GM18909 (cell line): ENCODE results near the gene MACROD1.
"Not testable (repeated sequence)": the region's sequence is repeated elsewhere in the genome, so short reads cannot be mapped to it uniquely, and the experiment has no call there.

Experiments used
- ATAC-seq: cut with Tn5 transposase; IDR thresholded peaks from one replicate; pipeline ENCODE4 v1.9.1; 2021; ENCODE audit warnings: mild to moderate bottlenecking; ENCODE audit not compliant: unreplicated experiment, poor library complexity

Gene MACROD1

GRCh38 chr11:63986932-63987513 lies 178.9 kb downstream of the MACROD1 start:
- no peak for ATAC-seq

DNA sequence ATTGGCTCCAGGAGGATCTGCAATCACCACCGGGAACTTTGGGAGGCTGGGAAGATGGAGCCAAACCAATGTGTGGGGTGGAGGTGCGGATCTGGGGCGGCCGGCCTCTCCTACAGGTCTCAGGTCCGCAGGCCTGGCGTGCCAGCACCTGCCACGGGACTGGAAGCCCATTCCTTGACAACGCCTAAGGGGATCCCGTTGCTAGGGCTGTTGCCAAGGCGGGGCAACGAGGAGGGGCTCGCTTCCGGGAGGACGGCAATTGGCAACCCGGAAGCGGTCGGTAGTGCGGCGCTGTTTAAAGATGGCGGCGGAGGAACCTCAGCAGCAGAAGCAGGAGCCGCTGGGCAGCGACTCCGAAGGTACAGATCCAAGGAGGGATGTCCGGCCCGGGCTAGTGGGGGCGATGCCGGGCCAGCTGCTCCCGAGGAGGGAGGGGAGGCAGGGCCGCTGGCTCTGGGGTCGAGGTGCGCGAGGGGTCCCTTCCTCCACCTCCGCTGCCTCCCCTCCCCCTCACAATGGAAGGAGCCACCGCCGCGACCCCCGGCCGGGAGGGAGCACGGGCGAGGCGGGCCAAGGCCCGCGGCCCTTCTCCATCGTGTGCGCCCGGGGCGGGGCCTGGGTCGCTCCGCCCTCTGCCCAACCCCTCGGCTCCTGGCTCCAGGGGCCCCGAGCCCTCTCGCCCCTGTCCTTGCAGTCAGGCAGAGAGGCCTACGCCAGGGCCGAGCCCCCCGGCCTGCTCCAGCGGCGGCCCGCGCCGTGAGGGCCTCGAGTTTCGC lies 179.6 kb downstream of the MACROD1 start, which contains the start of gene OTUB1:
Gene OTUB1 (plus strand): TSS at position 283 of the 776 bp plus-strand sequence. CDS start 19 bp downstream, at position 302.
- ATAC-seq, result peak; percentile 81

GRCh38 chr11:63985812-63986155 lies 180.1 kb downstream of the MACROD1 start:
- ATAC-seq, result no peak

GRCh38 chr11:63979426-63979825 lies 186.5 kb downstream of the MACROD1 start:
- ATAC-seq, result no peak

- no peak for ATAC-seq
These were observed 187.2 kb downstream of the MACROD1 start for GRCh38 chr11:63978551-63979239.

- peak; percentile 96 for ATAC-seq
These were observed 191.4 kb downstream of the MACROD1 start, which contains the start of gene COX8A for GRCh38 chr11:63974259-63975143. Gene COX8A, plus strand, starts transcription at chr11:63974620. Its CDS starts 61 bp downstream, at chr11:63974681.

DNA sequence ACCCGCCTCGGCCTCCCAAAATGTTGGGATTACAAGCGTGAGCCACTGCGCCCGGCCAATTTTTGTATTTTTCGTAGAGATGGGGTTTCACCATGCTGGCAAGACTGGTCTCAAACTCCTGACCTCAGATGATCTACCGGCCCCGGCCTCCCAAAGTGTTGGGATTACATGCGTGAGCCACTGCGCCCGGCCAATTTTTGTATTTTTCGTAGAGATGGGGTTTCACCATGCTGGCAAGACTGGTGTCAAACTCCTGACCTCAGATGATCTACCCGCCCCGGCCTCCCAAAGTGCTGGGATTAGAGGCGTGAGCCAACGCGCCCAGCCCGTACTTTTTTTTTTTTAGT lies 192.0 kb downstream of the MACROD1 start:
- not testable (repeated sequence) for ATAC-seq

DNA sequence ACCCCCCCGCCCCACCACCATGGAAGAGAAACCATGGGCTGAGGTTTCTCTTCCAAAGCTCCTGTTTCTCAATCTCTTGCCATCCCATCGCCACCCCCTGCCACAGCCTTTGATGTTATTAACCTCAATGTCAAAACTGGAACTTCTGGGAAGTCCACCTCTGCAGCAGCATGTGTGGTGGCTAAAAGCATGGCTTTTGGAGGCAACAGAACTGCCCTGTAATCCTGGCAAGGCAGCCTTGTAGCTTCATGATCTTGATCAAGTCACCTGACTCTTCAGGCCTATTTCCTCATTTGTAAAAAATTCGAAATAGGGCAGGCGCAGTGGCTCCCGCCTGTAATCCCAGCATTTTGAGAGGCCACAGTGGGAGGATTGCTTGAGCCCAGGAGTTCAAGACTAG lies 195.0 kb downstream of the MACROD1 start:
- ATAC-seq, result no peak

GRCh38 chr11:63969461-63969860 lies 196.5 kb downstream of the MACROD1 start:
- ATAC-seq, result no peak

DNA sequence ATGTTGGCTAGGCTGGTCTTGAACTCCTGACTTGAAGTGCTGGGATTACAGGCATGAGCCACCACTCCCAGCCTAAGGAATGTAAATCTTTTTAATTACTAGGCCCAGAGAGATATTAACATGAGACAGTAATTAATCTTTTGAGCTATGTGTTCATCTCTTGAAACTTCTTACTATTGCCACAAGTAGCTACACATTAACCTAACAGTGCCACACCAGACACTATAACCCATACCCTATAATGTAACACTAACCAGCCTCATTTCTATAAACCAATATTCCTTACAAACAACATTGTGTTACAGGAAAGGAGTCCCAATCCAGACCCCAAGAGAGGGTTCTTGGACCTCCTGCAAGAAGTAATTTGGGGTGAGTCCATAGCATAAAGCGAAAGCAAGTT lies 199.5 kb downstream of the MACROD1 start:
- no peak for ATAC-seq

GRCh38 chr11:63963895-63964294 lies 202.0 kb downstream of the MACROD1 start:
- ATAC-seq, result not testable (repeated sequence)

- ATAC-seq, result no peak
These were observed 204.1 kb downstream of the MACROD1 start for GRCh38 chr11:63961608-63962412.

DNA sequence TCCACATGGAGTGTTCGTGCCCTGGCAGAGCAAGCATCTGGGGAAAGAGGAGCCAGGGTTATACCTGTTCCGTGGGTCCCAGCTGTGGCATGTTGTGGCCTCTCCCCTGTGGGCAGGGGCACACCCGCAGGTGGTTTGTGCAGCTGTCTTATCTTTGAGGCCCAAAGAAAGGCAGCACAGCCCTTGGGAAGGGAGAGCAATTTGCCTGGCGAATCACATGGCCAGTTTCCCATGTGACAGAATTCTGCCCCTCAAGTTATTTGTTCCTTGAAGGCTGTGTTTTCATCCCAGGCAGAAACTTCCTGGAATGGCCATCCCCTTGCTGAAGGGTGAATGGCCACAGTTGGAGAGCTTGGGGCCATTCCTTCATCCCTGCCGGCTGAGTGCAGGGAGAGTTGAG lies 207.9 kb downstream of the MACROD1 start:
- ATAC-seq, result no peak

DNA sequence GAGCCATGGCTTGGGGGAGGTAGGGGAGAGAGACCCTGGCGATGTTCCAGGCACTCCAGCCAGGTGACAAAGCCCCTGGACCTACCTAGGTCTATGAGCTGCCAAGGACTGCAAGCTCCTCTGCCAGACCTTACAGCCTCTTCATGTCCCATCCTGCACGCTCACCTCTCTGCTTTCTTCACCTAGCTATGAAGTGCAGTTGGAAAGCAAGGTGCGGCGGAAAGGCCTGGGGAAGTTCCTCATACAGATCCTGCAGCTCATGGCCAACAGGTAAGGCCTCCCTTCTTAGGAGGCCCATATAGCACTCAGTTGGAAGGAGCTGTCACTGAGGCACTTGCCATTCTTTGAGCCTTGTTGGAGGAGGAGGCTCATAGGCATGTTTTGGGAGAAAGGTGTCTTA lies 213.3 kb downstream of the MACROD1 start:
- ATAC-seq, result no peak

- ATAC-seq, result no peak
These were observed 214.0 kb downstream of the MACROD1 start for GRCh38 chr11:63951779-63952536.
